ENCODE data around the gene SLX4IP.

Gene SLX4IP

DNA sequence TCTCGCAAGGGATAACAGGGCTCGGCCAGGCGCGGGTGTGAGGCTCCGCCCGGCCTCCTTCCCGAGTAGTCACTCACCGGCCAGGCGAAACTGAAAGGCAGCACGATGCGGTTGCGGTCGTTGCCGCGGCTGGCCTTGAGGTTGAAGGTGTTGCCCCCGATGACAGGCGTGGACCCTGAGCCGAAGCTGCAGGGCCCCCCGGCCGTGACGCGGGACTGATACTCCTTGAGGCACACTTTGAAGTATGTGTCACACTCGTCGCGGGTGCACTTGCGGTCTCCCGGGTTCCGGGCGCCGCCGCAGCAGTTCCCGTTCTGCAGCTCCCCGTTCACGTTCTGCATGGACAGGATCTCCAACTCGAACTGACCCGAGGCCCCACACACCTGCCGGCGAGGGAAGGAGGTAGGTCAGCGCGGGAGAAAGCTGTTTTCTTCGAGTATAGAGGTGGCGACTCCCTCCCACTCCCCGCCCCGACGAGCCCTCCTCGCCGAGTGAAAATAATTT lies 237.6 kb downstream of the SLX4IP start:
- TF ChIP-seq POLR2A (IDR thresholded peaks at IDR 0.05; ENCODE audit: low read depth, low read length) = peak; percentile 42
- DNase-seq (ENCODE audit: insufficient read length, low spot score) = peak; percentile 61
- FAIRE-seq = no peak

DNA sequence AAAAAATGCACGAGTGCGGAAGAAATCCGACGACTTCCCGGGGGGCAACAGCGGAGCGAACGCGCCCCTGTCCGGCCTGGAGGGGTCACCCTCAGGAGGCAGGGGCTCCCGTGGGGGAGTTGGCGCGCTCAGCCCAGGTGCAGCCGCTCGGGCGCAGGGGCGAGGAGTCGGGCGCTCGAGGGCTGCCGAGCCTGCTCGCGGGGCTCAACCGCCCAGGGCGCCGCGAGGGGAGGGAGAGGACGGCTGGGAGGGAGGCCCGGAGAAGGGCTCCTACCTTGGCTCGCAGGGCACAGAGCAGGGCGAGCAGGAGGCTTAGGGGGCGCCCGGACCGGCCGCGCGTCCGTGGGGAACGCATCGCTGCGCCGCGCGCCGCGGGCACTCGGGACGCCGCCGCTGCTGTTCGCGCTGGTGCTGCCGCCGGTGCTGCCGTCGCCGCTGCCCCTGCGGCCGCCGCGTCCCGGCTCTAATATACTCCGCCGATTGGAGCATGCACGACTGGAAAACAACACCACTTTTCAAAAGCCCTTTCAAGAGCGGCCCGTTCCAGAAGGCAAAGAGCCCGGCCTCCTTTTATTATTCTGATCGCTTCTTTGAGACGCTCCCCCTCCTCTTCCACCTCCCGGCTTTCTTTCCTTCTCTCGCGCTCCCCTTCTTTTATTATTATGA lies 238.2 kb downstream of the SLX4IP start:
- peak; percentile 29 for DNase-seq (ENCODE audit: insufficient read length, low spot score)
- TF ChIP-seq POLR2A (IDR thresholded peaks at IDR 0.05; ENCODE audit: low read depth, low read length) = peak; percentile 32; the same call in 1 of the 2 replicates
- FAIRE-seq = no peak

DNA sequence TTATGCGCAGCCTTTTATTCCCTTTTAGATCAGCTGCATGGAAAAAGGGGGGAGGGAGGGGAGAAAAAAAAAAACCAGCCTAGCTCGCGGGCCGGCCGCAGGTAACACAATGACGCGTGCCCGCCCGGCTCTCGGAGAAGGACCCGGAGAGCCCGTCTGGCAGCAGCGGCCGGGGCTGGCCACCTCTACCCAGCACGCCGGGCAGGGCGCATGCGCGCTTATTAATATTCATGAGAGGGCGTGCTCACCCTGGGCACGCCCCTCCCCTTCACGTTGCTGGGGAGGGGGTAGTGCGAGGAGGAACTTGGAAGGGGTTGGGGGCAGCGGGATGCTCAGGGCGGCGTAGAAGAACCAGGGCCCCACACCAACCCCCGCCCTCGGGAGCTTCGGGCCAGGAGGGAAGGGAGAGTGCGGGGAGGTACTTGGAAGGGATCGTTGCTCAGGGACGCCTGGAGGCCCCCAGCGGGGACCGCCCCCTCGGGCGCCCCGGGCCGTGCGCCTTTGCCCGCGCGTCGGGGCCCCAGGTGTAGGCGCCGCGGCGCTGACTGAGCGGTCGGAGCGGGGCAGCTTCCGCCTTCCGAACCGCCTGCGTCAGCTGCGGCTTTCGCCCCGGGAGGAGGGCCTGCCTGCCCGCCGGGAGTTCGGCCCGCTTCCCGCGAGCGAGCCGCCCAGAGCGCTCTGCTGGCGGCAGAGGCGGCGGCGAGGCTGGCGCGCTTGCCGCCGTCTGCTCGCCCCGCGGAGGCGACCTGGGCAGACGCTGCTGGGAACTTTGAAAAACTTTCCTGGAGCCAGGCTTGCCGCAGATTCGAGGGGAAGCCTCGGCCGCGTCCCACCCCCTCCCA lies 239.0 kb downstream of the SLX4IP start, which contains the start of gene JAG1:
JAG1 (minus strand) TSS at position 158 of the 842 bp plus-strand sequence. CDS start 469 bp downstream, outside the sequence.
- DNase-seq (ENCODE audit: insufficient read length, low spot score) (peak; percentile 94), FAIRE-seq (no peak)
- TF ChIP-seq POLR2A (IDR thresholded peaks at IDR 0.05; ENCODE audit: low read depth, low read length) = peak; percentile 95

DNA sequence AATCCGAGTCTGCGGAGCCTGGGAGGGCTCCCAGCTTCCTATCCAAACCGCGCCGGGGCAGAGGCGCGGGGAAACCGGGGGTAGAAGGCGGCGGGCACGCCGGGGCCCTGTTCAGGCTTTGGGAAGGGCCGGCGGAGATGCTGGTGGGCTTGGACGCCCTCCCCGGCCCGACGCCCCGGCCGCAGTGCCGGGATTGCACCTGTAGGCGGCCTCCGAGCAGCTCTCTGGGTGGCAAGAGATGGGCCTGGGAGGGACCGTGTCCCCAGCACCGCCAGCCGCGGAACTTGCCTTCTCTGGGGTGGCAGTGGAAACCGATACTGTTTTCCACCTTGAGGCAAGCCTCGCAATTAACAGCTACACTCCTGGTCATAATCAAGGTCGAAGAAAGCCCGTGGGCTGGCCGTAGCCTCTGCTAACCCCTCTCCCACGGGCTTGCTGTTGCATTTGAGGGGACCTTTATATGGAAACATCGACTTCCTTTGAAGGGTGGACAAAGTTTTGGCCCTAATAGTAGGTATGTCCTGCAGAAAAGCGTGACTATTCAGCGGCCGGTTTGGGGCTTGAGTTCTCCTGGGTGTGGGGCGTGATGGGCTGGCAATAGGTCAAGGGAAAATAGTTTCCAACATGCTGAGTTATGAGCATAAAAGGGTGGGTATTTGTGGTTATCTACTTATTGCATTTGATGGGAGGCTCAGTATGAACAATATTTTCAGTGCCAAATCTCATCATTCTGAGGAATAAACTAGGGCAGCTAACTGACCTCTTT lies 239.8 kb downstream of the SLX4IP start:
- DNase-seq (ENCODE audit: insufficient read length, low spot score) (peak; percentile 85), FAIRE-seq (no peak)
- TF ChIP-seq POLR2A (IDR thresholded peaks at IDR 0.05; ENCODE audit: low read depth, low read length) = no peak

DNA sequence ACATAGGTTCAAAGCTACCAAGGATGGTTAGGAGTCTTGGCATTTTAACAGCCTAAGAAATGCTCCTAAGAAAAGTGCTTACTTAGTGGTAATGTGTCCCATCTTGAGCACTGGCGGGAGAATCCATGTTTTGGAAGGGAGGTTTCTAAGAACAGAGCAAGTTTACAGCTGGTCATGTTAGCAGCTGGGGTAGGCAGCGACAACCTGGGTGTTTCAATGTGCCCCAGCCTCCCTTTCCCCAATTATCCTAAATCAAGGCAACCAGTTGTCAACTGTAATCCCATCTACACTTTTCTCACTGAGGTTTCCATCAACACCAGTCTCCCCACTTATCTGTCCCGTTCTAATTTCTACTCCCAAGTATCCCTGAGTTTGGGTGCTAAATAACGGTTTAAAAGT lies 240.3 kb downstream of the SLX4IP start:
- FAIRE-seq = no peak
- no peak for DNase-seq (ENCODE audit: insufficient read length, low spot score)
- TF ChIP-seq POLR2A (IDR thresholded peaks at IDR 0.05; ENCODE audit: low read depth, low read length) = no peak

DNA sequence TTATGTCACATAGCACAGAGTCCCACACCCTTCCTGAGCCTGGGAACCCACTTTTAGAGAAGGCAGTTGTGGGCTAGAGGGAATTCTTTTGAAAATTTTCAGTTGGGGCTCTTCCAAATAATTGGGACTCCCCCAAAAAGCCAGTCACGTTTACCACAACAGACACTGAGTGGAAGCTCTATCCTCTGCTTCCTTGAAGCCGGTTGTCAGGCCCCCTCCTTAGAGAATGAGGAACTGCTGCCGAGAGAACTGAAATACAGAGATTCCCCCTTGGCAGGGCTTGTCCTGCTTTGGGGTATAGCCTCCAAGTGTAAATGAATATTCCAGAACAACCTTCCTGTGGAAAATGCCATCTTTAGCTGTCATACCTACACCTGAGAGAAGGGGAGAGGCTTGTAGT lies 241.4 kb downstream of the SLX4IP start:
- TF ChIP-seq POLR2A (IDR thresholded peaks at IDR 0.05; ENCODE audit: low read depth, low read length) = no peak
- DNase-seq (ENCODE audit: insufficient read length, low spot score) (no peak), FAIRE-seq (no peak)

Measured in H54 (cell line).